HCT116 (cell line): ENCODE measurements around the gene HERPUD1.

Experiments used
- CTCF ChIP-seq, 3 experiments: fragments of 200-600 bp in 1 of 3; sonication (generic) in 1 of 3; IDR thresholded peaks in 2 of 3; conservative IDR thresholded peaks in 1 of 3; 2 replicates each; pipeline ENCODE4 v1.5.1; 2012 to 2017; ENCODE audit warnings: low read depth in 2 of 3, low read length in 2 of 3, antibody characterized with exemption in 1 of 3, borderline replicate concordance in 1 of 3, control low read depth in 1 of 3, mild to moderate bottlenecking in 1 of 3, mixed read lengths in 1 of 3, mixed run types in 1 of 3, moderate library complexity in 1 of 3; ENCODE audit not compliant: insufficient read depth in 1 of 3
- ELF1 ChIP-seq: IDR thresholded peaks from 2 replicates; pipeline ENCODE4 v1.6.1; 2012; ENCODE audit warnings: low read depth, borderline replicate concordance
- EZH2 ChIP-seq: fragments of 200-600 bp; sonication (generic); IDR thresholded peaks from 2 replicates; pipeline ENCODE4 v1.6.1; 2017; ENCODE audit warnings: antibody characterized with exemption, mixed run types
- POLR2A ChIP-seq: IDR thresholded peaks from 2 replicates; pipeline ENCODE4 v1.7.0; 2011; ENCODE audit warnings: borderline replicate concordance; ENCODE audit not compliant: insufficient read depth, insufficient read length; ENCODE audit errors: extremely low read depth
- POLR2AphosphoS5 ChIP-seq: IDR thresholded peaks from 2 replicates; pipeline ENCODE4 v1.6.1; 2011; ENCODE audit warnings: mild to moderate bottlenecking, low read depth, low read length, moderate library complexity
- RAD21 ChIP-seq: IDR thresholded peaks from 2 replicates; pipeline ENCODE4 v1.6.1; 2012; ENCODE audit warnings: low read depth, mild to moderate bottlenecking
- SP1 ChIP-seq: IDR thresholded peaks from 2 replicates; pipeline ENCODE4 v1.6.1; 2012; ENCODE audit warnings: low read depth
- ZBTB33 ChIP-seq: IDR thresholded peaks from 2 replicates; pipeline ENCODE4 v1.6.1; 2011; ENCODE audit warnings: mild to moderate bottlenecking, low read length, moderate library complexity; ENCODE audit not compliant: insufficient replicate concordance; ENCODE audit errors: extremely low read depth
- ZFX ChIP-seq: fragments of 450-650 bp; IDR thresholded peaks from 2 replicates; pipeline ENCODE4 v1.6.1; 2017
- ZNF274 ChIP-seq: fragments of 200-500 bp; sonication (Bioruptor generic); IDR thresholded peaks from 2 replicates; pipeline ENCODE4 v1.6.1; 2014; ENCODE audit warnings: mild to moderate bottlenecking, low read depth, low read length, inconsistent platforms
- TF ChIP-seq, protein P1 (sequence below): IDR thresholded peaks from 2 replicates; pipeline ENCODE4 v1.6.1; 2012
- TF ChIP-seq, protein P2 (sequence below): IDR thresholded peaks from 2 replicates; pipeline ENCODE4 v1.6.1; 2012; ENCODE audit warnings: low read depth

DNA sequence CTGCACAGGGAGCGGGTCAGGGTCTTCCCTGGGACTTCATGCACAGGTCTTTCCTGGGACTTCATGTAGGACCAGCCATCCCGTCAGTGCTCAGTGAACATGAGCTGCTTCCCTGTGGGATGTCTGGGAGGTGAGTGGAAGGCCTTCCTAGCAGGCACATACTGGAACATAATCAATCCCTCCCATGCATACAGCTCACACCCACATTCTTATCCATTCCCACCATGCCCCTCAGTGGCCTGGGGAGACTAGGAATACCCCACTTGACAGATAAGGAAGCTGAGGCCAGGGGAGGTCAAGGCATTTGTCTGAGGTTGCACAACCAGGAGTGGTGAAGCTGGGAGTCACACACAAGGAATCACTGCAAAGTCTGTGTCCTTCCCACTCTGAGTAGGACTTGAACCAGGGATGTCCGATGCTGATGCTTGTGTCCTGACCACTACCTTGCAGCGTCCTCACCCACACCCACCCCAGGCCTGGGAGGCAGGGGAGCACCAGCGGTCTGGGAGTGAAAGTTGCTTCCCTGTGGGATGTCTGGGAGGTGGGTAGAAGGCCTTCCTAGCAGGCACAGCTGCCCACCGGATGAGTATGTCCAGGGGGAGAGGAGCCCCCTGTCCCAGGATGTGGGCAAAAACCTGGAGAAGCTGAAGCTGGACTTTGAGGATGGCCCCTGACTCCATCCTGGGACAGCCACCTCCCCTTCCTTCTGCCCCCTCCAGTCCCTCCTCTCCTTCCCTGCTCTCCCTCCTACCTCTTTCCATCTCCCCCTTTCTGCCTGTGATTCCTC is 56.4 kb downstream of the HERPUD1 start:
- no peak for TF ChIP-seq CTCF (IDR thresholded peaks at IDR 0.05 in 2 of 3, conservative IDR thresholded peaks at IDR 0.05 in 1 of 3; ENCODE audit: borderline replicate concordance in 1 of 3, insufficient read depth in 1 of 3, low read depth in 2 of 3, low read length in 2 of 3)
- TF ChIP-seq ZNF274: no peak
- TF ChIP-seq POLR2A: no peak
- TF ChIP-seq ELF1: no peak
- TF ChIP-seq ZFX: no peak
- no peak for TF ChIP-seq SP1
- no peak for TF ChIP-seq POLR2AphosphoS5
- TF ChIP-seq ZBTB33: no peak
- TF ChIP-seq EZH2: no peak
- TF ChIP-seq RAD21: no peak
- TF ChIP-seq, protein P1, sequence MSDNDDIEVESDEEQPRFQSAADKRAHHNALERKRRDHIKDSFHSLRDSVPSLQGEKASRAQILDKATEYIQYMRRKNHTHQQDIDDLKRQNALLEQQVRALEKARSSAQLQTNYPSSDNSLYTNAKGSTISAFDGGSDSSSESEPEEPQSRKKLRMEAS: no peak
- TF ChIP-seq, protein P2, sequence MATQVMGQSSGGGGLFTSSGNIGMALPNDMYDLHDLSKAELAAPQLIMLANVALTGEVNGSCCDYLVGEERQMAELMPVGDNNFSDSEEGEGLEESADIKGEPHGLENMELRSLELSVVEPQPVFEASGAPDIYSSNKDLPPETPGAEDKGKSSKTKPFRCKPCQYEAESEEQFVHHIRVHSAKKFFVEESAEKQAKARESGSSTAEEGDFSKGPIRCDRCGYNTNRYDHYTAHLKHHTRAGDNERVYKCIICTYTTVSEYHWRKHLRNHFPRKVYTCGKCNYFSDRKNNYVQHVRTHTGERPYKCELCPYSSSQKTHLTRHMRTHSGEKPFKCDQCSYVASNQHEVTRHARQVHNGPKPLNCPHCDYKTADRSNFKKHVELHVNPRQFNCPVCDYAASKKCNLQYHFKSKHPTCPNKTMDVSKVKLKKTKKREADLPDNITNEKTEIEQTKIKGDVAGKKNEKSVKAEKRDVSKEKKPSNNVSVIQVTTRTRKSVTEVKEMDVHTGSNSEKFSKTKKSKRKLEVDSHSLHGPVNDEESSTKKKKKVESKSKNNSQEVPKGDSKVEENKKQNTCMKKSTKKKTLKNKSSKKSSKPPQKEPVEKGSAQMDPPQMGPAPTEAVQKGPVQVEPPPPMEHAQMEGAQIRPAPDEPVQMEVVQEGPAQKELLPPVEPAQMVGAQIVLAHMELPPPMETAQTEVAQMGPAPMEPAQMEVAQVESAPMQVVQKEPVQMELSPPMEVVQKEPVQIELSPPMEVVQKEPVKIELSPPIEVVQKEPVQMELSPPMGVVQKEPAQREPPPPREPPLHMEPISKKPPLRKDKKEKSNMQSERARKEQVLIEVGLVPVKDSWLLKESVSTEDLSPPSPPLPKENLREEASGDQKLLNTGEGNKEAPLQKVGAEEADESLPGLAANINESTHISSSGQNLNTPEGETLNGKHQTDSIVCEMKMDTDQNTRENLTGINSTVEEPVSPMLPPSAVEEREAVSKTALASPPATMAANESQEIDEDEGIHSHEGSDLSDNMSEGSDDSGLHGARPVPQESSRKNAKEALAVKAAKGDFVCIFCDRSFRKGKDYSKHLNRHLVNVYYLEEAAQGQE: no peak
